ENCODE results near the gene KIRREL3.

- TF ChIP-seq YY1 (IDR thresholded peaks at IDR 0.05; ENCODE audit: insufficient read depth, insufficient read length) (no peak), SUZ12 (IDR thresholded peaks at IDR 0.05; ENCODE audit: extremely low read depth, insufficient read depth, insufficient read length) (no peak)
These were observed 249.3 kb downstream of the KIRREL3 start for GRCh38 chr11:126751242-126751641.

Measured in NT2/D1 (cell line).